ENCODE results near the gene MMP13. TPM values are rescaled to one million over a fixed set of nuclear protein-coding genes. Genes with fewer than 3 reads are reported as not detected.

The MMP13 gene
- total and polyA plus RNA-seq, 2 donors (not counting 1 experiment from before 2014, with no cell fraction given): not detected

DNA sequence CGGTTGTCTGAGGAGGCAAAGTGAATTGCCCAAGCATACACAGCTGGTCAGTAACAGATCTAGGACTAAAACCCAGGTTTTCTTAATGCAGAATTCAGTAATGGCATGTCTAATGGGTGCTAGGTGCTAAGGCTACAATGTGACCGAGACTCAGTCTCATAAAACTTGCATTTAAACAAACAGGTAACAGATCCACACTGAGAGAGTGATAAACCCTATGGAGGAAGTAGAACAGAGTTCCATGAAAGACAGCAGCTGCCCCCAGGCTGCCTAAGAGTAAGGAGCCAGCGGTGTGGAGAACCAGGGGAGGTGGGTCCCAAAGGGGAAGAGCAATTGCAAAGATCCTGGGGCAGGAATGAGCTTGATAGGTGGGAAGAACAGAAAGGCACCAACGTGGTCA lies 27.3 kb downstream of the MMP13 start:
- ChIA-PET POLR2A (no interaction called here), CTCF (interaction anchor here (1.0 kb wide), 1 partner anchor 13 kb away, joined by 3 read pairs; no protein-coding TSS in a partner anchor)
- no peak overlapping the region for H3K9ac ChIP-seq (ENCODE audit: low read length)
- no peaks in the 10 kb centered on the region for H3K36me3 ChIP-seq (replicated peaks in 1 of 2; ENCODE audit: control extremely low read depth in 1 of 2, control insufficient read depth in 1 of 2, extremely low read depth in 1 of 2, insufficient read depth in 2 of 2, low read length in 1 of 2)
- no peak overlapping the region for H3K4me2 ChIP-seq (replicated peaks; ENCODE audit: low read depth, low read length, poor library complexity, severe bottlenecking)
- no peaks in the 10 kb centered on the region for H4K20me1 ChIP-seq (ENCODE audit: control insufficient read depth, insufficient read depth, low read length, poor library complexity, severe bottlenecking)
- intact Hi-C loops (cut with micrococcal nuclease): no loop called here
- H3K4me1 ChIP-seq (ENCODE audit: control insufficient read depth in 2 of 2, insufficient read depth in 2 of 2, low read length in 2 of 2): peaks cover 0 to 5% of the 10 kb centered on the region in 2 donors
- Mint-ChIP-seq H3K27ac (no peak overlapping the region), H3K9me3 (ENCODE audit: insufficient read depth) (no peaks in the 10 kb centered on the region), H3K27me3 (peaks cover 11% of the 10 kb centered on the region), H3K4me3 (no peak overlapping the region), H3K4me1 (peaks cover 2% of the 10 kb centered on the region)
- TF ChIP-seq EZH2 (IDR thresholded peaks at IDR 0.05; ENCODE audit: borderline replicate concordance, insufficient read depth, low read depth, low read length, poor library complexity, severe bottlenecking): no peak
- TF ChIP-seq, protein P1, sequence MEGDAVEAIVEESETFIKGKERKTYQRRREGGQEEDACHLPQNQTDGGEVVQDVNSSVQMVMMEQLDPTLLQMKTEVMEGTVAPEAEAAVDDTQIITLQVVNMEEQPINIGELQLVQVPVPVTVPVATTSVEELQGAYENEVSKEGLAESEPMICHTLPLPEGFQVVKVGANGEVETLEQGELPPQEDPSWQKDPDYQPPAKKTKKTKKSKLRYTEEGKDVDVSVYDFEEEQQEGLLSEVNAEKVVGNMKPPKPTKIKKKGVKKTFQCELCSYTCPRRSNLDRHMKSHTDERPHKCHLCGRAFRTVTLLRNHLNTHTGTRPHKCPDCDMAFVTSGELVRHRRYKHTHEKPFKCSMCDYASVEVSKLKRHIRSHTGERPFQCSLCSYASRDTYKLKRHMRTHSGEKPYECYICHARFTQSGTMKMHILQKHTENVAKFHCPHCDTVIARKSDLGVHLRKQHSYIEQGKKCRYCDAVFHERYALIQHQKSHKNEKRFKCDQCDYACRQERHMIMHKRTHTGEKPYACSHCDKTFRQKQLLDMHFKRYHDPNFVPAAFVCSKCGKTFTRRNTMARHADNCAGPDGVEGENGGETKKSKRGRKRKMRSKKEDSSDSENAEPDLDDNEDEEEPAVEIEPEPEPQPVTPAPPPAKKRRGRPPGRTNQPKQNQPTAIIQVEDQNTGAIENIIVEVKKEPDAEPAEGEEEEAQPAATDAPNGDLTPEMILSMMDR (IDR thresholded peaks at IDR 0.05): no peak
- no peak overlapping the region for H3K27ac ChIP-seq (ENCODE audit: low read length in 2 of 2)
- DNase-seq (no peak), ATAC-seq (ENCODE audit: low read depth) (no peak)
- H3K9me3 ChIP-seq (ENCODE audit: control extremely low read depth in 1 of 3, control insufficient read depth in 2 of 3, insufficient read depth in 1 of 3, low read length in 2 of 3): no peaks in the 10 kb centered on the region
- 66% methylated on average over 2 of the region's 4 CpGs for WGBS (ENCODE audit: insufficient coverage)
- peaks cover 0 to 4% (median 0%) of the 10 kb centered on the region in 4 experiments for H3K27me3 ChIP-seq (replicated peaks in 1 of 4; ENCODE audit: control extremely low read depth in 1 of 4, control insufficient read depth in 3 of 4, insufficient read depth in 4 of 4, low read length in 3 of 4)
- no peak overlapping the region for H3K4me3 ChIP-seq (ENCODE audit: control extremely low read depth in 1 of 5, extremely low read depth in 1 of 5, insufficient read depth in 1 of 5, low read depth in 2 of 5, low read length in 4 of 5)
- no peak overlapping the region for H2AFZ ChIP-seq (ENCODE audit: insufficient read depth, low read depth, low read length, poor library complexity, severe bottlenecking)
- H3K79me2 ChIP-seq (ENCODE audit: control insufficient read depth, insufficient read depth, low read length): no peaks in the 10 kb centered on the region

DNA sequence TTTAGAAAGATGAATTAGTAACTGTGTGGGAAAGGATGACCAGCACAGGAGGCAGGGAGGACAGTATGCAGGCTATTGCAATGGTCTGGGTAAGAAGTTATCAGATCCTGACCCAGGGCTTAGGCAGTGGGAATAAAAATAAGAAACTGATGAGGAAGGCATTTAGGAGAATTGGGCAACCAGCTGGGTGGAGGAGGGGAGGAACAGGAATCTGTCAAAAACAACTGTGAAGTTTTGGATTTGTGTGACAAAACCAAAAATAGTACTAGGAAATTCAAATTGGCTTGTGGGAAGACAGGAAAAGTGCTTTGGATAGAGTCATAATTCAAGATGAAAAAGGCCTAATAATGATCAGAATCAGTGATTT lies 27.9 kb downstream of the MMP13 start:
- Histone ChIP-seq H3K4me3 (ENCODE audit: control extremely low read depth in 1 of 5, extremely low read depth in 1 of 5, insufficient read depth in 1 of 5, low read depth in 2 of 5, low read length in 4 of 5) (no peak overlapping the region), H4K20me1 (ENCODE audit: control insufficient read depth, insufficient read depth, low read length, poor library complexity, severe bottlenecking) (no peaks in the 10 kb centered on the region), H3K4me1 (ENCODE audit: control insufficient read depth in 2 of 2, insufficient read depth in 2 of 2, low read length in 2 of 2) (peaks cover 0 to 5% of the 10 kb centered on the region in 2 donors), H3K27ac (ENCODE audit: low read length in 2 of 2) (no peak overlapping the region), H3K4me2 (replicated peaks; ENCODE audit: low read depth, low read length, poor library complexity, severe bottlenecking) (no peak overlapping the region), H3K9ac (ENCODE audit: low read length) (no peak overlapping the region), H3K27me3 (replicated peaks in 1 of 4; ENCODE audit: control extremely low read depth in 1 of 4, control insufficient read depth in 3 of 4, insufficient read depth in 4 of 4, low read length in 3 of 4) (peaks cover 0 to 4% (median 0%) of the 10 kb centered on the region in 4 experiments), H3K9me3 (ENCODE audit: control extremely low read depth in 1 of 3, control insufficient read depth in 2 of 3, insufficient read depth in 1 of 3, low read length in 2 of 3) (no peaks in the 10 kb centered on the region), H2AFZ (ENCODE audit: insufficient read depth, low read depth, low read length, poor library complexity, severe bottlenecking) (no peak overlapping the region), H3K36me3 (replicated peaks in 1 of 2; ENCODE audit: control extremely low read depth in 1 of 2, control insufficient read depth in 1 of 2, extremely low read depth in 1 of 2, insufficient read depth in 2 of 2, low read length in 1 of 2) (no peaks in the 10 kb centered on the region), H3K79me2 (ENCODE audit: control insufficient read depth, insufficient read depth, low read length) (no peaks in the 10 kb centered on the region)
- intact Hi-C loops (cut with micrococcal nuclease): no loop called here
- H3K4me1 Mint-ChIP-seq: peaks cover 2% of the 10 kb centered on the region
- ATAC-seq (ENCODE audit: low read depth): no peak
- H3K27me3 Mint-ChIP-seq: peaks cover 7% of the 10 kb centered on the region
- ChIA-PET POLR2A (interaction anchor here (0.6 kb wide), 1 partner anchor 691 kb away, joined by 4 read pairs; no protein-coding TSS in a partner anchor), CTCF (no interaction called here)
- DNase-seq: no peak
- H3K4me3 Mint-ChIP-seq: no peak overlapping the region
- H3K9me3 Mint-ChIP-seq (ENCODE audit: insufficient read depth): no peaks in the 10 kb centered on the region
- TF ChIP-seq, protein P1 (IDR thresholded peaks at IDR 0.05): no peak
- TF ChIP-seq EZH2 (IDR thresholded peaks at IDR 0.05; ENCODE audit: borderline replicate concordance, insufficient read depth, low read depth, low read length, poor library complexity, severe bottlenecking): no peak
- no peak overlapping the region for H3K27ac Mint-ChIP-seq

Measured in B cell (primary cell).